ENCODE data around the gene GRM4.

Gene GRM4

DNA sequence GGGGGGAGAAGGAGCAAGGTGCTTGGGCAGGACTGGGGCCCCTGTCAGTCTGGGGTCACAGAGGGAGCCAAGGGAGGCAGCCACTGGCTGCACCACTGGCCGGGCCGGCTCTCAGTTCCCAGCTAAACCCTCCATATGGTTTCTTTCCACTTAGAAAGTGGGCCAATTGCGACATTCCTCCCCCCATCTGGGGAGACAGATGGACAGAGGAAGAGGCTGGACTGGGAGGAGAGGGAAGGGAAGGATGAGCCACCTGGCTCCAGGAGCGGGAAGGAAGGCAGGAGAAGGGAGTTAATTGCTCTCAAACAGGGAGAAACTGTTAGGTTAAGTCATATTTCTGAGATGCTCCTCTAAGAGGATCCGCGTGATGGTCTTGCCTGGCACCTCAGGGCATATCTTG lies 82.2 kb downstream of the GRM4 start:
- no peaks in the 10 kb centered on the region for H3K27me3 Mint-ChIP-seq
- H3K27ac Mint-ChIP-seq, result no peak overlapping the region
- H3K4me1 Mint-ChIP-seq (ENCODE audit: low read depth), result no peaks in the 10 kb centered on the region
- H3K36me3 Mint-ChIP-seq (ENCODE audit: low read depth), result no peaks in the 10 kb centered on the region
- H3K4me3 Mint-ChIP-seq, result no peak overlapping the region
- no peaks in the 10 kb centered on the region for H3K9me3 Mint-ChIP-seq

DNA sequence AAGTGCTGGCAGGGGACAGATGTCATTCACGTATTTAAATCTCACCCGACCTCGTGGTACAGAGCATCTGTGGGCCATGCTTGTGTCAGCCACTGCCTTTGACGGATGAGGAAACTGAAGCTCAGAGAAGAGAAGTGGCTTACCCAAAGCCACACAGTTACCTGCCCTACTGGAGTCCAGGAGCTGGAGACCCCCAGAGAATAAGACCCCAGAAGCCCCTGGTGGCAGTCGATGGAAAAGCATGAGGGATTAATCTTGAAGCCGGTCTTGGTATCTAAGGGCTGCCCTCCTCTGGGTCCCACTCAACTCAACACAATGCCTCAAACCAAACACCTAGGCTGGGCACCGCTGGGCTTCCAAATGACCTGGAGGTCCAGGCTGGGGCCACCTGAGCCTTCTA lies 83.1 kb downstream of the GRM4 start:
- Mint-ChIP-seq H3K9me3 (no peaks in the 10 kb centered on the region), H3K36me3 (ENCODE audit: low read depth) (no peaks in the 10 kb centered on the region), H3K27me3 (no peaks in the 10 kb centered on the region), H3K27ac (no peak overlapping the region), H3K4me3 (no peak overlapping the region), H3K4me1 (ENCODE audit: low read depth) (no peaks in the 10 kb centered on the region)

DNA sequence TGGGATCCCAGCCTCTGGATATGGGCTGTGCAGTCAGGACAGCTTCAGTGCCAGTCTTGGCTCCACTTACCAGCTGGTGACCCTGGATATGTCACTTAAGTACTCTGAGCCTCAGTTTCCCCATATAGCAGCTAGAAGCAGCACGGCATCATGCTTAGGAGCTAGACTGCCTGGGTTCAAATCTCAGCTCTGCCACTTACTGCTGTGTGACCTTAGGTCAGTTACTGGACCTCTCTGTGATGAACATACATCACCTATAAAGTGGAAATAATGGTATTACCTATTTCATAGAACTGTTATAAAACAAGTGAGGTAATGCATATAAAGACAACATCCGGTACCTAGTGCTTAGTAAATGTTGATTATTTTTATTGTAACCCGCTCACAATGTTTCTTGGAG lies 83.7 kb downstream of the GRM4 start:
- no peaks in the 10 kb centered on the region for H3K27me3 Mint-ChIP-seq

DNA sequence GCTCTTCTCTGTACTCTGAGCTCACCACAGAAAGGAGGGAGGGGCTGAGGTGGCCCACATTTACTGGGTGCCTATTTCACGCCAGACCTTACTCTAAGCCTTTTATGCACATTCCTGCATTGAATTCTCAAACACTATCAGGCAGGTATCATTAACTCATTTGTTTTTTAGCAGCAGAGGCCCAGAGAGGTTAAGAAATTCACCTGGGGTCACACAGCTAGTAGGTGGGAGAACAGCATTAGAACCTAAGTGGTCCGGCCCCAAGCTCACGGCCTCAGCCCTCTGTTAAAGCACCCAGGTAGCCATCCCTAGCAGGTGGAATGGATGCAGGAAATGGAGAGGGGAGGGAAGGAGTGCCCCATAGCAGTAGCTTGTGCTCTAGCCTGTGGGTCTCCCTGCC lies 84.5 kb downstream of the GRM4 start:
- H3K27me3 Mint-ChIP-seq, result no peaks in the 10 kb centered on the region
- H3K27ac Mint-ChIP-seq, result no peak overlapping the region
- no peaks in the 10 kb centered on the region for H3K36me3 Mint-ChIP-seq (ENCODE audit: low read depth)
- no peaks in the 10 kb centered on the region for H3K4me1 Mint-ChIP-seq (ENCODE audit: low read depth)
- no peaks in the 10 kb centered on the region for H3K9me3 Mint-ChIP-seq
- no peak overlapping the region for H3K4me3 Mint-ChIP-seq

More for the DNA sequence above, 83.7 kb downstream of the GRM4 start:
- H3K36me3 Mint-ChIP-seq (ENCODE audit: low read depth), result no peaks in the 10 kb centered on the region
- no peaks in the 10 kb centered on the region for H3K4me1 Mint-ChIP-seq (ENCODE audit: low read depth)
- H3K9me3 Mint-ChIP-seq, result no peaks in the 10 kb centered on the region
- no peak overlapping the region for H3K27ac Mint-ChIP-seq
- no peak overlapping the region for H3K4me3 Mint-ChIP-seq

DNA sequence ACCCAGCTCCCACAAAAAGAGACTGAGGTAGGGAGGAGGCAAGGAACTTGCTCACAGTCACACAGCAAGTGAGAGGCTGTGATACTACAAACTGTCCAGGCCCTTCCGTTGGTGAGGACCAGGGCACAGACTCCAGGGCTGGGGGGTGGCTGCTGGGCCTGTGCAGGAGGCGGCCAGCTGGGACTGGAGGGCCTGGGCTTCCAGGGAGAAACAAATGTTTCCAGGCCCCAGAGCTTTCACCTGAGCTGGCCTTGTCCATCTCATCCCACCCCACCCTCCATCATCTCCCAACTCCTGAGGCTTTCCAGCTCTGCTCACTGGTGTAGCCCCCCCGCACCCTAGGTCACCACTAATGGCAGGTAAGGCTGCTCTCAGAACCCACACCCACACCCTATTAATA lies 86.0 kb downstream of the GRM4 start:
- H3K27ac Mint-ChIP-seq, result no peak overlapping the region

DNA sequence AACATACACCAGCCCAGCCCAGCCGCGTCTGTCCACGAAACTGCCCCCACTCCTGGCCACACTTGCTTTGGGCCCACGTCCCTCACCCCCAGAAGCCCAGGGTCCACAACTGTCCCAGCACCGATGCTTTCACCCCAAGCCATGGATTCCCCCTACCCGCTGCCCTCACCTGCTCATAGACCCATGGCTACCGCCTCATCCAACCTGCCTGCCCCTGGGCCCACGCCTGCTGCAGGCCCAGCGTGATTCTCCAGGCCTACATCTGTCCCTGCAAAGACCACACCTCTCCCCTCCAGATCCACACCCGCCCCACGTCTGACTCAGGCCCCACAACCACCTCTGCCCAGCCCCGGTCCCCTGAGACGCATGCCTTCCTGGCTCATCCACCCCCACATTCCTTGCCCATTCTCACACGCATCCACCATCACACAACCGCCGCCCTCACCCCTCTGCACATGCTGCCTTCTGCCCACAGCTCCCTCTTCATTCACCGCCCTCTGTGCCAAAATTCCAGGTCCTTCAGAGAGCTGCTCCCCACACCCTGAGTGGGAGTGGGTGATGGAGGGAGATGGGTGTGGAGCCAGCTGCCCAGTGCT lies 86.7 kb downstream of the GRM4 start:
- Mint-ChIP-seq H3K4me3 (no peak overlapping the region), H3K27ac (no peak overlapping the region), H3K27me3 (no peaks in the 10 kb centered on the region), H3K4me1 (ENCODE audit: low read depth) (no peaks in the 10 kb centered on the region), H3K36me3 (ENCODE audit: low read depth) (no peaks in the 10 kb centered on the region), H3K9me3 (no peaks in the 10 kb centered on the region)

More for the DNA sequence above, 86.0 kb downstream of the GRM4 start:
- Mint-ChIP-seq H3K27me3 (no peaks in the 10 kb centered on the region), H3K9me3 (no peaks in the 10 kb centered on the region), H3K36me3 (ENCODE audit: low read depth) (no peaks in the 10 kb centered on the region), H3K4me3 (no peak overlapping the region), H3K4me1 (ENCODE audit: low read depth) (no peaks in the 10 kb centered on the region)

DNA sequence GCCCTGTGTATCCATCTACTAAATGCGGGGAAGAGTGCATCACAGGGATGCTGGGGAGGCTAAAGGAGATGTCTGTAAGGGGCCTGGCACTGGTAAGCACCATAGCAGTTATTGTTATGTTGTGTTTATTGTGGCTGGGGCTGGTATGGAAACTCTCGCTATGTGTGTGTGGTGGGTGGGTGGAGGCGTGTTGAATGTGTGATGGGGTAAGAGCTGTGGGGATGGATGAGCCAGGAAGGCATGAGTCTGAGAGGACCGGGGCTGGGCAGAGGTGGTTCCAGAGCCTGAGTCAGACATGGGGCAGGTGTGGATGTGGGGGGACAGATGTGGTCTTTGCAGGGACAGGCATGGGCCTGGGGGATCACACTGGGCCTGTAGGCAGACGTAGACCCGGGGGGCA lies 88.1 kb downstream of the GRM4 start:
- Mint-ChIP-seq H3K27me3 (no peaks in the 10 kb centered on the region), H3K4me3 (no peak overlapping the region), H3K27ac (no peak overlapping the region), H3K9me3 (no peaks in the 10 kb centered on the region), H3K36me3 (ENCODE audit: low read depth) (no peaks in the 10 kb centered on the region), H3K4me1 (ENCODE audit: low read depth) (no peaks in the 10 kb centered on the region)

DNA sequence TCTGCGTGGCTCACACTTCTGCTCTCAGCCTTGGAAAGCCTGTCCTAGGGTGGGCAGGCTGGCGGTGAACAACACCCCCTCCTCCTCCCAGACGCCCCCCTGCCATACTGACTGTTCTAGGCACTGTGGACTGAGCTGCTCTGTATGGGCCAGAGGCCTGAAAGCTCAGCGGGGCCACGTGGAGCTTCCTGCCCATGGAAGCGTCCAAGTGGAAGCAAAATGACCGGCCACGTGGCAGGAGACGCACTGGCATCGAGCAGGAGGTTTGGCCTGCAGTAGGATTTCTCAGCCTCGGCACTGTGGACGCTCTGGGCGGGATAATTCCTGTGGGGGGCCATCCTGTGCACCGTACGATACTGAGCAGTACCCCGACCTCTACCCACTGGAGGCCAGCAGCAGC lies 88.7 kb downstream of the GRM4 start:
- H3K36me3 Mint-ChIP-seq (ENCODE audit: low read depth), result no peaks in the 10 kb centered on the region
- H3K27me3 Mint-ChIP-seq, result no peaks in the 10 kb centered on the region
- no peaks in the 10 kb centered on the region for H3K9me3 Mint-ChIP-seq
- no peak overlapping the region for H3K27ac Mint-ChIP-seq
- H3K4me3 Mint-ChIP-seq, result no peak overlapping the region
- no peaks in the 10 kb centered on the region for H3K4me1 Mint-ChIP-seq (ENCODE audit: low read depth)

DNA sequence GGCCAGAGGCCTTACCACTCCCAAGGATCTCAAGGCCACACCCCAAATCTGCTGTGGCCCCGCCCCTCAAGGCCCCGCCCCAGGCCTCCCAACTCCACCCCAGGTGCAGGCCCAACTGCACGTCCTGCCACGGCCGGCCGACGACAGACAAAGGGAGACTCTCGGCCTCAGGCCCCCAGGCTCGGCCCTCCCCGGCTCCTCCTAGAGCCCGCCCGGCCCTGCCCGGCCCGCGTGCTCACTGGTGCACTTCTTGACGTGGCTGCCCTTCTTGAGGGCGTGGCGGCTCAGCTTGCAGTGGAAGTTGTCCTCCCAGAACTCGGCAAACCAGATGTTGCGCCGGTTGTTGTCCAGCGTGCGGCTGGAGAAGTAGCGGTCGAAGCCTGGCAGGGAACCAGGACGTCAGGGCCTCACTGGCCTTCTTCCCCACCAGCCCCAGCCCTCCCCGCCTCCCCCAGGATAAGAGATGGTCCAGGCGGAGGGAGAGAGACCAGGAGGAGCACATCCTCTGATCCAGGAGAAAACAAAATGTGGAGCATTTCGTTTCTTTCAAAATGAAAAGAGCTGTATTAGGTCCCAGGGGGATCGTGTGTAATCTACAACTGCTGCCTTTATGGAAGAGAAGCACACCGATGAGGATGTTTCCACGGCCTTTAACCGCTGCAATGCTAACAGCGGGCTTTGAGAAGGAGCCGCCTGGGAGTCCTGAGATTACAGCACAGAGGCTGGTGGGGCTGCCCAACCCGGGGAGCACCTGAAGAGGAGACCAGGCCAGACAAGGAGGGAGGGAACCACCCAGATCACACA lies 89.4 kb downstream of the GRM4 start:
- Mint-ChIP-seq H3K27me3 (no peaks in the 10 kb centered on the region), H3K4me1 (ENCODE audit: low read depth) (no peaks in the 10 kb centered on the region), H3K9me3 (no peaks in the 10 kb centered on the region), H3K4me3 (no peak overlapping the region), H3K36me3 (ENCODE audit: low read depth) (no peaks in the 10 kb centered on the region), H3K27ac (no peak overlapping the region)

DNA sequence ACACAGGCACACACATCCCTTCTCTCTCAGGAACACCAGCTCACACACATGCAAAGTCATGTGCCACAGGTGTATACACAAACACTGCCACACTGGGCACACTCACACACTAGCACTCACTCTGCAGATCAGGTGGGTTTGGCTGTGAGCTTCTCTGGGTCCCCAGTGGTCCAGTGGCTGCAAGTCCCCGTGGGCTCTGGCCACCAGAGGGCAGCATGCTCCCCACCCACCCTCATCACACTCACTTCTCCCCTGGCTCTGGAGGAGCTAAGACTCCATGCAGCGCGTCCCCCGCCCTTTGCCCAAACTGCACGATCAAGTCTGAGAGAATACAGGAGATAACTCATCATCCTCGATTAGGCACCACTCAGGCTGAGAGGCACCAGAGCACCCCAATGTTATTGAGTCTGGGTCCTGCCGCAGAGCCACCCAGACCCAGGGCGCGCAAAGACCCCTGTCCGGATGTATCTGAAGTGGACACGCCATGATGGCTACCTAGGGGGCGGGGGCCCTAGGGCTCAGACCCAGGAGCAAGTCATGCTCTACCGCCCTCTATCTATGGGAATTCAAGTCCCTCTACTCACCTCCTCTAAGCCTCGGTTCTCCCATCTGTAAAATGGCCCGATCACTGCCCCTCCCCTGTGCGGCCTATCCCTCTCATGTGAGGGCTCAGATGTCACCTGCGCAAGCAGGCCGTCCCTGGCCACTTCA lies 90.5 kb downstream of the GRM4 start:
- no peak overlapping the region for H3K27ac Mint-ChIP-seq
- no peaks in the 10 kb centered on the region for H3K36me3 Mint-ChIP-seq (ENCODE audit: low read depth)
- H3K4me1 Mint-ChIP-seq (ENCODE audit: low read depth), result no peaks in the 10 kb centered on the region
- H3K27me3 Mint-ChIP-seq, result no peaks in the 10 kb centered on the region
- no peaks in the 10 kb centered on the region for H3K9me3 Mint-ChIP-seq
- no peak overlapping the region for H3K4me3 Mint-ChIP-seq

DNA sequence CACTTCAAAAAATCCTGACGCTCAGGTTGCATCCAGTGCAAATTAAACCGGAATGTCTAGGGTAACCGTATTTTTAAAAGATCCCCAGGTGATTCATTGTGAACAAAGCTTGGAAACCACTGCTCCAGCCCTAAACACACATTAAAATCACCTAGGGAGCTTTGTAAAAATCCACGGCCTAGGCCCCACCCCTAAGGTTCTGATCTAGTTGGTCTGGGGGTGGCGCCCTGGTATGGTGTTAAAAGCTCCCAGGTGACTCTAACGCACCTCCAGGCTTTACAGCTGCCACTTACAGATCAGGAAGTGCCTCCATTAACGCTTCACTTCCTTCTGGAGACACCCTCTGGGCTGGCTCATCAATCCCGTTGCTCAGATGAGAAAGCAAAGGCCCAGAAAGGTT lies 92.2 kb downstream of the GRM4 start:
- no peaks in the 10 kb centered on the region for H3K9me3 Mint-ChIP-seq

DNA sequence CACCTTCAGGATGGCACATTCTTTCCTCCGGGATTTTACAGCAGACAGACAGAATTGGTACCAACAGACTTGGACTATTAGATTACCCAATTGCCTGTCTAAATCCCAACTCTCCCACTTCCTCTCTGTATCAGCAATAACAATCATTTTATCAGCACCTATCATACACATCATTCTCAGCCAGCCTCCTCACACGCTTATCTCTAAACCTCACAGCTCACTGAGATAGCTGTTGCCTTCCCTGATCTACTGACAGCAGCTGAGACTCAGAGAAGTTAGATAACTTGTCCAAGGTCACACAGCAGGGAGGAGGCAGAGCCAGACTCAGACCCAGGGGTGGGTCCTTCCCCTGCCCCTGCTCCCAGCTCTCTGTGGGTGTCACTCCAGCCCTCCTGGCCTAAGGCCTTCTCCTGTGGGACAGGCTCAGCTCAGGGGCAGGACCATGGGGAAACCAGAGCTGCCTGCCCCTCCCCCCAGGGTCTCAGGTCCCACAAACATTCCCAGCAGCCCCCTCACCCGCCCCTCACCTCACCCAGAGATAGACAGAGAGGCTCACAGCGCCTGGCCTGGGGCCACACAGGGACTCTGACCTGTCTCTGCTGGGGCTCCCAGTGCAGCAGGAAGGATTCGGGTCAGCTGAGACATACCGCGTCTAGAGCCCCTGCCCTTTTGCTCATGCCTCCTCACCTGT lies 92.8 kb downstream of the GRM4 start:
- Mint-ChIP-seq H3K9me3 (no peaks in the 10 kb centered on the region), H3K27ac (no peak overlapping the region), H3K4me1 (ENCODE audit: low read depth) (no peaks in the 10 kb centered on the region), H3K4me3 (no peak overlapping the region), H3K27me3 (no peaks in the 10 kb centered on the region), H3K36me3 (ENCODE audit: low read depth) (no peaks in the 10 kb centered on the region)

More for the DNA sequence above, 92.2 kb downstream of the GRM4 start:
- Mint-ChIP-seq H3K4me3 (no peak overlapping the region), H3K36me3 (ENCODE audit: low read depth) (no peaks in the 10 kb centered on the region), H3K4me1 (ENCODE audit: low read depth) (no peaks in the 10 kb centered on the region), H3K27me3 (no peaks in the 10 kb centered on the region), H3K27ac (no peak overlapping the region)

DNA sequence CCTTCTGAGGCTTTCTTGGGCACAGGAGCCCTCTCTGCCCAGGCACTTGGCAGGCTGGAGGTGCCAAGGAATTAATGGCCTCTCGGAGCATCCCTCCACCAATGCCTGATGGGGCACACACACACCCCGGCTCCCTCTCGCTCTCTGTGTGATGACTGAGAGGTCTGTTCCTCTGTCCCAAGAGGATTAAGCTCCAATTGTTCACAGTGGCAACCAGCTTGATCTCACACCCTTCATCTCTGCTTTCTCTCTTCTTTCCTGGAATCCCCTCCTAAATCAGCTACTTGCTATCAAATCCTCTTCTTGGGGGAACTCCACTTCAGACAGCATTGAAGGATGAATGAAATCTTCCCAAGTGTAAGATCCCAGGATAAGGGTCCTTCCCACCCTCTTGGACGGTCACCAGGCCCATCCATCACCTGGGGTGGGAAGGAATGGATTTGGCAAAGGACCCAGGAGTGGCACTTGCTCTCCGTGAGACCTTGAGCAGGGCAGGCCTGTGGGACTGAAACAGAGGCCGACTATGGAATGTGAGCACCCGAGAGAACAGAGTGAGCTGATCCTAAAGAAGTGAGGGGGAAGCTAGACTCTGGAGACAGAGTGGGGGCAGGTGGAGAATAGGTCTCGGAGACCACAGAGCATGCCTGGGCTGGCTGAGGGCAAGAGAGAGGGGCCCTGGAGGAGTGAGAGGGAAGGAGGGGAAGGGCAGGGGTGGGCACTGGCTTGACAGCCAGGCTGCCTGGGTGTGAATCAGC lies 93.6 kb downstream of the GRM4 start:
- Mint-ChIP-seq H3K9me3 (no peaks in the 10 kb centered on the region), H3K27ac (no peak overlapping the region), H3K4me3 (no peak overlapping the region), H3K36me3 (ENCODE audit: low read depth) (no peaks in the 10 kb centered on the region), H3K27me3 (no peaks in the 10 kb centered on the region), H3K4me1 (ENCODE audit: low read depth) (no peaks in the 10 kb centered on the region)

DNA sequence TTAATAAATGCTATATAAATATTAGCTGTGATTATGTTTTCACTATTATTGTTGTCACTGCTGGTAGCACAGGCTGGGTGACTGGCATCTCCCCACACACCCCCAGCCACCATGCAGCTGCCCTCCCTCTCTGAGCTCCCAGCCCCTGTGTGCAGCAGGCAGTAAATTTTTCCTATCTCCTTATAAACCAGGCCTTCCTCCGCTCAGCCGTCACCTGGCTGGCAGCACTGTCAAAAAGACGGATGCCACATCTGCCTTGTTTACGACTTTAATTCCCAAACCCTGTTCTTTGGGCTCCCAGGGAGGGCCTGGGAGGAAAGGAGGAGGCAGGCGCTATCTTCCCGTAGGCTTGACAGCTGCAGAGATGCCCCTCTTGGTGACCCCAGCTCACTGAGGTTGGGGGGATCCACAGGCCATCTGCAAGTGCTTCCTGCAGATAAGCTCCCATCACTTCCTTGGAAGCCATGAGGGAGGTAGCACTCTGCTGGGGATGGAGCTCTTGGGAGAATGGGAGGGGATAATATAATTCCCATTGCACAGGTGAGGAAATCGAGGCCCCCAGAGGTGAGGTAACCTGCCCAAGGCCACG lies 94.5 kb downstream of the GRM4 start:
- Mint-ChIP-seq H3K27ac (no peak overlapping the region), H3K36me3 (ENCODE audit: low read depth) (no peaks in the 10 kb centered on the region), H3K4me3 (no peak overlapping the region), H3K4me1 (ENCODE audit: low read depth) (no peaks in the 10 kb centered on the region), H3K27me3 (no peaks in the 10 kb centered on the region), H3K9me3 (no peaks in the 10 kb centered on the region)

Data from stimulated activated naive CD8-positive, alpha-beta T cell treated with anti-CD3 and anti-CD28 coated beads, Interleukin-15, Interleukin-2, amounts not matched to agents 100 ng/mL and 50 ng/mL, for 24 hours (primary cell).